ENCODE results near the gene TDRD6.
"Not testable (repeated sequence)": the region's sequence is repeated elsewhere in the genome, so short reads cannot be mapped to it uniquely, and the experiment has no call there.

The TDRD6 gene

GRCh38 chr6:46688966-46689335, 1.3 kb downstream of the TDRD6 start:
- DNase-seq = no peak

GRCh38 chr6:46689657-46690056, 2.0 kb downstream of the TDRD6 start:
- DNase-seq = no peak

- no peak for DNase-seq
Measured at GRCh38 chr6:46690141-46690755, 2.6 kb downstream of the TDRD6 start.

- no peak for DNase-seq
Measured at GRCh38 chr6:46690911-46691451, 3.3 kb downstream of the TDRD6 start.

DNA sequence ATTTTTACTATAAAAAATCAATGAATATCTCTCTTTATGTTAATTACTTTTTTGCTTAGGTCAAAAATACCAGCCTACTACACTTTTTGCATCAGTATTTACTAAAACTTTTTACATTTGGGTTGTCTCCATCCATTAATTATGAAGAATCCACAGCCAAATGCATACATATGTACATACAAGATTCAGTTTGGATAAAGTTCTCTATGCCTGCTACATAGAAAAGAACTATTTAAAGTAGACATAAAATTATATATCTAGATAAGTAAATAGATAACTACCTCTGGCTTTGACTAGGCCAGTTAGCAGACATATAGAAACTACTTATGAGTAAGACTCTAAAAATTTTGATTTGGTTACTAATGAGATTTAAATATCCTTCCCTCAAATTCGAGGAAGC, 12.3 kb downstream of the TDRD6 start:
- DNase-seq = no peak

GRCh38 chr6:46704562-46704961, 16.9 kb downstream of the TDRD6 start:
- no peak for DNase-seq

DNA sequence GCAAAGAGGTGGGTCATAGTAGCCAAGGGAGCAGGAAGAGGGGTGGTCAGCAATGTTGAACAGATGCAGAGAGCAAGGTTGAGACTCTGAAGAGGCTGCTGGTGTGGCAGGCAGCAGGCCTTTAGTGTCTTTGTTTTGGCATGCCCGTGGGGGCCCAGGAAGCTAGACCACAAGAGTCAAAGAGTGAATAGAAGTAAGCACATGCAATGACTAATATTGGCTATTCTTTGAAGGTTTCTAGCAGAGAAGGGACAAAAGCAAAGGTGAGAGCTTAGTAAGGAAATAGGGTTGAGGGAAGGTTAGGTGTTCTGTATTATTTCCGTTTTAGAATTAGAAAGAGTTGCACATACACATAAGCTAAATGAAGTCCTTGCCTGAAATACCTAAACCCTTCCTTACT, 18.8 kb downstream of the TDRD6 start:
- no peak for DNase-seq

DNA sequence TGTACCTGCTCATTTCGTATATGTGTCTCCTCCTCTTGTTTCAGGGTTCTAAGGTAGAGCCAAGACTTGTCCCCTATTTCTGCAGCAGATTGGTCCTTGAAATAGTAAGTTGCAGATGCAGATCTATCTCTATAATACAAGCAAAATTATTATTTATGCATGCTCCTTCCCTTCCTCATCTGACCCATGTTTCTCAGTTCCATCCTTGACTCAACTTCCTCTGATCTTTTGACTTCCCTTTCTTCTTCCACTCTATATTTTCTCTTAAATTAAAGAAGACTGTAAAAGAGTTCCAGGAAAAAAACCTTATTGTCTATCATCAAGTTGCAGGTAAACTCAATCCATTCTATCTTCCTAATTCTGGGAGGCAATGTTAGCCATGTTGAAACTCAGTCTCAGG, 23.8 kb downstream of the TDRD6 start:
- DNase-seq = no peak

GRCh38 chr6:46715141-46715540, 27.5 kb downstream of the TDRD6 start:
- DNase-seq = no peak

DNA sequence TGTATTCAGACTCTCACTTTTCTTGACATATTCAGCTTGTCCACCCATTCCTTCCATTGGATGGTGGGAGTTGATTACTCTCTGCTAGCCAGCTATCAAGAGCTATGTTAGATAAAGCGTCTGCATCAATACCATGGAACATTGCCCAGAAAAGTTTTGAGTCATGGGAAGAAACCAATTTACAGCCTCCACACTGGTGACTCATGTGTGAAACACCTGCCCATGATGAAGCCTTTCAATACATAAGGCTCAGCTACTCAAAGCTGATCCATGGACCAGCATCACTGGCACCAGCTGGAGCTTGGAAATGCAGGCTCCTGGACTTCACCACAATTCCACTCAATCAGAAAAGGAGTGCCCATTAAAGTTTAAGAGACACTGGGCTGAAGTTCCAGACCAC, 31.4 kb downstream of the TDRD6 start:
- DNase-seq = no peak

- DNase-seq = no peak
Measured at GRCh38 chr6:46720401-46720800, 32.7 kb downstream of the TDRD6 start.

- no peak for DNase-seq
Measured at GRCh38 chr6:46729787-46730326, 42.2 kb downstream of the TDRD6 start.

- no peak for DNase-seq
Measured at GRCh38 chr6:46730921-46731461, 43.3 kb downstream of the TDRD6 start.

DNA sequence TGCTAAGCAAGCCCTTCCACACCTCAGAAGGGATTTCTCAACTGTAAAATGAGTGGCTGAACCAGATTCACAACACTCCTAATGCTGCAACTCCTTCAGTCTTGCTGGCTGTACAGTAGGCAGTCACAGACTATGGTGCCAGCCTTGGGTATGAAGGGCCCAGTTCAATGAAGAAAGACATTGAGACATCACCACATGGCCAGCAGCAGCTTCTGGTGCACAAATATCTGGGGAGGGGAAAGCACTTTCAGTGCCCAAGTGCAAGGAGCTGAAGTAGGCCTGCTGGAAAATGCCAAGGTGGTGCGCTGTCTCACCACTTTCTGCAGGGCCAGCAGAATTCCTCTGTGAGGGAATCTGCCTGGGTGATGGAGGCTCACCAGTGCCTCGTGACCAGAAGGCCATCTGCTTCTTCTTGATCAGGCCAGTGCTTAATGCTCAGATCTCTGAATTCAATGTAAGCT, 45.7 kb downstream of the TDRD6 start:
- no peak for DNase-seq

- DNase-seq = no peak
Measured at GRCh38 chr6:46734867-46735719, 47.4 kb downstream of the TDRD6 start, which contains the start of gene PLA2G7. Gene PLA2G7 (minus strand): TSS chr6:46735375. CDS start chr6:46722891, 12,484 bp downstream.

- no peak for DNase-seq
Measured at GRCh38 chr6:46735720-46736031, 48.0 kb downstream of the TDRD6 start.

- DNase-seq = no peak
Measured at GRCh38 chr6:46736906-46737305, 49.2 kb downstream of the TDRD6 start.

- DNase-seq = no peak
Measured at GRCh38 chr6:46741482-46741881, 53.8 kb downstream of the TDRD6 start.

DNA sequence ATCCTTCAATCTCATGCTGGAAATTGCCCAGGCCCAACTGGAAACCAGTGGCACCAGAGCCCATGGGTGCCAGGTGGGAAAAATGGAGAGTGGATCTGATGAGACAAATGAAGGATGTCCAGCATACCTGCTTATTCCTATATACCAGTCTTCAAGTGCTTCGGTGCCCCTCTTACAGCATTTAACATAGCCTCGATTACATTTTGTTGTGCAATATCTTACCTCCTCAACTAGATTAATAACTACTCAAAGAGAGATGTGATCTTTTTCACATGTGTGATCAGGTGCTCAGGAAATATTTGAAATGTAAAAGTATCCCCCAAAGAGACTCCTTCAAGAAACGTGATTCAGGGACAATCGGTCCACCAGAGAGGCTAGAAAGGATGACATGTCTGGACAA, 54.2 kb downstream of the TDRD6 start:
- DNase-seq = no peak

DNA sequence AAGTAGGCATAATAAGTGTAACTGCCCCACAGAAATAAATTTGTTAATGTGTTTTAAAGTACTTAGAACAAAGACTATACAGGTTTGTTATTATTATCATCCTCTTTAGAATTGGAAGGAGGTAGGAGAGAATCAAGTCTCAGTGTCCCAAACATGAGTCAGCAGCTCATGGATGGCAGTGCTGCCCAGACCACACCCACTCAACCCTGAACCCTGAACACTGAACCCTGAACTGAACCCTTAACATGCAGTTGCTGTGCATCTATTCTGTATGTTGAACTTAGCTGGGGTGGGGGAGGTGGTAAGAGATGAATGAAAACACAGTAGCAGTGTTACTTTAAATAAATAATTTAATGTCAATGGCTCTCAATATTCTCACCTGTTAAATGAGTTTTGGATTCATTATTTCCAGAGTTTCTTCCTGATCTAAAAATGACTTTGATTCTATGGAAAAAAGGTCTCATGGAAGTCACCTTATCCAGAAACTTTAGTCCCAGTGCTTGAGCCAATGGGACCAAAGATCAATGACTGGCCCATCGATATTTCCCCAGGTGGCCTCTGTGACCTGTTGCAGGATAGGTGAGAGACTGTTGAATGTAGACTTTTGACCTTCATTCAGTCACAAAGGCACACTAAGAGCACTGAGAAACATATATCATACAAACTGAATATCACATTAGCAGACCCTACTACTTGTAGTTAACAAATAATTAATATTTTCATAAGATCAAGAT, 55.9 kb downstream of the TDRD6 start:
- DNase-seq = no peak

DNA sequence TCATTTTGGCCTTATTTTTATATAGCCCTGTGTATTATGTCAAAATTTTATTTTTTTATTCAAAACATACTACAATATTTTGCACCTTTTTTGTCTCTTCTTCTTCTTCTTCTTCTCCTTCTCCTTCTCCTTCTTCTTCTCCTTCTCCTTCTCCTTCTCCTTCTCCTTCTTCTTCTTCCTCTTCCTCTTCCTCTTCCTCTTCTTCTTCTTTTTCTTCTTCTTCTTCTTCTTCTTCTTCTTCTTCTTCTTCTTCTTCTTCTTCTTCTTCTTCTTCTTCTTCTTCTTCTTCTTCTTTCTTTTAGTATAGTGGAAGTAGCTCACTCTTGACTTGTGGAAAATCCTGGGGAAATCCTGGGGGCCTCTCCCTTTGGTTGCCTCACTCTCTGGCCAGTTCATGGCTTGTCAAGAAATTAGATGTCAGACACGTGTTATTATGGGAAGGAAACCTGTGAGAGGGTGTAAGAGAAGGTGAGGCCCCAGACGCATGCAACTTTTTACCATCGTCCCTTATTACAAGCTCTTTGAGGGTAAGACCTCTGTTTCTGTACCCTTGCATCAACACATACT, 56.6 kb downstream of the TDRD6 start:
- DNase-seq = not testable (repeated sequence)

- DNase-seq = no peak
Measured at GRCh38 chr6:46745973-46746372, 58.3 kb downstream of the TDRD6 start.

GRCh38 chr6:46746696-46747095, 59.0 kb downstream of the TDRD6 start, which contains the start of gene ANKRD66:
Gene ANKRD66 (plus strand): TSS chr6:46746933. CDS start chr6:46751949, 5,016 bp downstream.
- DNase-seq = no peak
